KMS-11 (cell line): ENCODE data around the gene PDHA2.

Experiments used
- H2AFZ ChIP-seq: fragments of 200-600 bp; sonication (generic); 2 replicates; pipeline ENCODE4 v1.6.1; 2016; ENCODE audit warnings: antibody characterized with exemption, mixed run types, low read depth
- H3K27ac ChIP-seq: fragments of 200-600 bp; sonication (generic); 2 replicates; pipeline ENCODE4 v1.6.1; 2016; ENCODE audit warnings: mild to moderate bottlenecking, mixed run types
- H3K27me3 ChIP-seq: fragments of 200-600 bp; sonication (generic); 2 replicates; pipeline ENCODE4 v1.6.1; 2017; ENCODE audit warnings: mild to moderate bottlenecking, low read depth, mixed run types, moderate library complexity; ENCODE audit not compliant: insufficient read depth
- H3K36me3 ChIP-seq: fragments of 200-600 bp; sonication (generic); 2 replicates; pipeline ENCODE4 v1.6.1; 2017; ENCODE audit warnings: mild to moderate bottlenecking, mixed run types; ENCODE audit not compliant: insufficient read depth
- H3K4me1 ChIP-seq: fragments of 200-600 bp; sonication (generic); 2 replicates; pipeline ENCODE4 v1.6.1; 2016; ENCODE audit warnings: mild to moderate bottlenecking, low read depth, mixed run types; ENCODE audit not compliant: poor library complexity, severe bottlenecking
- H3K4me2 ChIP-seq: fragments of 200-600 bp; sonication (generic); 2 replicates; pipeline ENCODE4 v1.7.0; 2016; ENCODE audit warnings: mild to moderate bottlenecking, mixed run types
- H3K4me3 ChIP-seq: fragments of 200-600 bp; sonication (generic); IDR thresholded peaks from 2 replicates; pipeline ENCODE4 v1.6.1; 2017; ENCODE audit warnings: low read depth, low read length, mixed read lengths; ENCODE audit not compliant: insufficient read depth
- H3K79me2 ChIP-seq: fragments of 200-600 bp; sonication (generic); 2 replicates; pipeline ENCODE4 v1.6.1; 2016; ENCODE audit warnings: low read depth, mixed run types; ENCODE audit not compliant: insufficient read depth
- H3K9ac ChIP-seq: fragments of 200-600 bp; sonication (generic); 2 replicates; pipeline ENCODE4 v1.6.1; 2016; ENCODE audit warnings: mild to moderate bottlenecking, mixed run types
- H4K20me1 ChIP-seq: fragments of 200-600 bp; sonication (generic); 2 replicates; pipeline ENCODE4 v1.6.1; 2016; ENCODE audit warnings: mild to moderate bottlenecking, mixed run types; ENCODE audit not compliant: insufficient read depth
- CTCF ChIP-seq: fragments of 200-600 bp; sonication (generic); conservative IDR thresholded peaks from 2 replicates; pipeline ENCODE4 v1.6.1; 2017; ENCODE audit warnings: low read depth, mild to moderate bottlenecking, antibody characterized with exemption, low read length, moderate library complexity, mixed read lengths

Gene PDHA2

GRCh38 chr4:95887551-95887950 lies 47.7 kb downstream of the PDHA2 start:
- H3K36me3 ChIP-seq = no peaks in the 10 kb centered on the region
- no peaks in the 10 kb centered on the region for H3K4me1 ChIP-seq
- H3K9ac ChIP-seq = no peak overlapping the region
- no peaks in the 10 kb centered on the region for H3K79me2 ChIP-seq
- no peak overlapping the region for H3K4me2 ChIP-seq
- H2AFZ ChIP-seq = no peak overlapping the region
- no peaks in the 10 kb centered on the region for H3K27me3 ChIP-seq
- H3K4me3 ChIP-seq = no peak overlapping the region
- no peak for TF ChIP-seq CTCF
- no peaks in the 10 kb centered on the region for H4K20me1 ChIP-seq
- H3K27ac ChIP-seq = no peak overlapping the region

DNA sequence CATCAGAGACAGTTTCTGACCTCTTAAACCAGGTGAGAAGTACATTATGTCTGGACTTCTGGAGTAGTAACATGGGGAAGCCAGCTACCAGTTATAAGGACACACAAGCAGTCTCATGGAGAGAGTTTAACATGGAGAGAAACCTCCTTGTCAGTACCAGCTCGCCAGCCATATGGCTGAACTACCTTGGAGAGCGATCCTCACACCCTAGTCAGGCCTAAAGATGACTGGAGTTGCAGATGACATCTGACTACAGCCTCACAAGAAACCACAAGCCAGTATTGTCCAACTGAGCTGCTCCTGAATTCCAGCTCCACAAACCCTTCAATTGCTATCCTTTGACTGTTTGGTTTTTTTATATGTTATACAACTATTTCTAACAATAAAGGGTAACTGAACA lies 49.8 kb downstream of the PDHA2 start:
- no peak overlapping the region for H3K27ac ChIP-seq
- H3K4me1 ChIP-seq = no peaks in the 10 kb centered on the region
- TF ChIP-seq CTCF = no peak
- H3K9ac ChIP-seq = no peak overlapping the region
- H3K4me2 ChIP-seq = no peak overlapping the region
- H3K27me3 ChIP-seq = no peaks in the 10 kb centered on the region
- no peaks in the 10 kb centered on the region for H3K36me3 ChIP-seq
- H2AFZ ChIP-seq = no peak overlapping the region
- H3K79me2 ChIP-seq = no peaks in the 10 kb centered on the region
- H4K20me1 ChIP-seq = no peaks in the 10 kb centered on the region
- H3K4me3 ChIP-seq = no peak overlapping the region
